Activated CD8-positive, alpha-beta memory T cell treated with anti-CD3 and anti-CD28 coated beads, Interleukin-2, amount 50 U/mL, for 24 hours (primary cell): ENCODE data around the gene MUC2.
"Not testable (repeated sequence)": the region's sequence is repeated elsewhere in the genome, so short reads cannot be mapped to it uniquely, and the experiment has no call there.

Experiments
- DNase-seq: peaks from one replicate; pipeline ENCODE4 v3.0.0-alpha.2; 2020; ENCODE audit errors: extremely low read depth

The MUC2 gene

GRCh38 chr11:1104411-1105182 lies 29.9 kb downstream of the MUC2 start:
- DNase-seq, result no peak

GRCh38 chr11:1105183-1105565 lies 30.5 kb downstream of the MUC2 start:
- DNase-seq, result no peak

- DNase-seq, result no peak
Observed at GRCh38 chr11:1106387-1106786, 31.7 kb downstream of the MUC2 start.

- DNase-seq, result no peak
Observed at GRCh38 chr11:1107316-1108245, 32.9 kb downstream of the MUC2 start.

- no peak for DNase-seq
Observed at GRCh38 chr11:1108246-1108900, 33.7 kb downstream of the MUC2 start.

GRCh38 chr11:1109101-1109917 lies 34.6 kb downstream of the MUC2 start:
- DNase-seq, result no peak

GRCh38 chr11:1109918-1110705 lies 35.4 kb downstream of the MUC2 start:
- no peak for DNase-seq

- DNase-seq, result no peak
Observed at GRCh38 chr11:1111545-1112212, 37.0 kb downstream of the MUC2 start.

- DNase-seq, result no peak
Observed at GRCh38 chr11:1112351-1113191, 37.9 kb downstream of the MUC2 start.

- no peak for DNase-seq
Observed at GRCh38 chr11:1113405-1114201, 38.9 kb downstream of the MUC2 start.

- DNase-seq, result not testable (repeated sequence)
Observed at GRCh38 chr11:1115292-1115691, 40.6 kb downstream of the MUC2 start.

GRCh38 chr11:1116104-1116503 lies 41.4 kb downstream of the MUC2 start:
- DNase-seq, result no peak

- DNase-seq, result no peak
Observed at GRCh38 chr11:1116666-1117390, 42.2 kb downstream of the MUC2 start.

- no peak for DNase-seq
Observed at GRCh38 chr11:1117992-1118391, 43.3 kb downstream of the MUC2 start.

GRCh38 chr11:1118755-1119603 lies 44.3 kb downstream of the MUC2 start:
- DNase-seq, result no peak

- no peak for DNase-seq
Observed at GRCh38 chr11:1119604-1120146, 45.0 kb downstream of the MUC2 start.
